Renal cortical epithelial cell (primary cell): Measurements from ENCODE around the gene ESPN. TPM values are rescaled to one million over a fixed set of nuclear protein-coding genes. Genes with fewer than 3 reads are reported as not detected.

ENCODE experiments used
- total RNA-seq: library from RNA; depleted of rRNA; stranded (reverse); fragments of >200 nt; gene quantifications from 2 replicates; pipeline ENCODE4 v1.2.3, GENCODE V29; 2014

Gene ESPN
- total RNA-seq, 1 donor from 2014 or later = 0.25 TPM

Other genes with a start within 250 kb of the ESPN start
- gene CHD5, start 244.5 kb upstream of the ESPN start, total RNA-seq = 1.2 TPM in 1 of 2 replicates, not detected in the other
- gene RPL22, start 225.2 kb upstream of the ESPN start, total RNA-seq = 160 and 174 TPM in 2 replicates
- 23.8 and 53.5 TPM in 2 replicates for gene RNF207, start 218.7 kb upstream of the ESPN start, total RNA-seq
- 81.1 and 107 TPM in 2 replicates for gene ICMT, start 188.8 kb upstream of the ESPN start, total RNA-seq
- gene HES3, start 180.6 kb upstream of the ESPN start, total RNA-seq = not detected in 2 replicates
- 1.9 and 4.8 TPM in 2 replicates for gene GPR153, start 163.7 kb upstream of the ESPN start, total RNA-seq
- 17.9 and 23.1 TPM in 2 replicates for gene ACOT7, start 31.0 kb upstream of the ESPN start, total RNA-seq
- 5.8 and 13.0 TPM in 2 replicates for gene HES2, start 4.9 kb upstream of the ESPN start, total RNA-seq
- gene TNFRSF25, start 41.4 kb downstream of the ESPN start, total RNA-seq = 3.3 and 9.7 TPM in 2 replicates
- gene PLEKHG5, start 66.9 kb downstream of the ESPN start, total RNA-seq = 22.2 and 22.6 TPM in 2 replicates
- 22.9 and 31.3 TPM in 2 replicates for gene NOL9, start 129.7 kb downstream of the ESPN start, total RNA-seq
- not detected in 2 replicates for gene TAS1R1, start 130.5 kb downstream of the ESPN start, total RNA-seq
- 19.3 and 21.2 TPM in 2 replicates for gene ZBTB48, start 155.2 kb downstream of the ESPN start, total RNA-seq
- 29.5 and 59.7 TPM in 2 replicates for gene KLHL21, start 178.1 kb downstream of the ESPN start, total RNA-seq
- 8.2 and 22.4 TPM in 2 replicates for gene PHF13, start 189.0 kb downstream of the ESPN start, total RNA-seq
- 17.0 and 20.9 TPM in 2 replicates for gene THAP3, start 200.1 kb downstream of the ESPN start, total RNA-seq